ENCODE measurements around the gene APC2.

APC2 gene

DNA sequence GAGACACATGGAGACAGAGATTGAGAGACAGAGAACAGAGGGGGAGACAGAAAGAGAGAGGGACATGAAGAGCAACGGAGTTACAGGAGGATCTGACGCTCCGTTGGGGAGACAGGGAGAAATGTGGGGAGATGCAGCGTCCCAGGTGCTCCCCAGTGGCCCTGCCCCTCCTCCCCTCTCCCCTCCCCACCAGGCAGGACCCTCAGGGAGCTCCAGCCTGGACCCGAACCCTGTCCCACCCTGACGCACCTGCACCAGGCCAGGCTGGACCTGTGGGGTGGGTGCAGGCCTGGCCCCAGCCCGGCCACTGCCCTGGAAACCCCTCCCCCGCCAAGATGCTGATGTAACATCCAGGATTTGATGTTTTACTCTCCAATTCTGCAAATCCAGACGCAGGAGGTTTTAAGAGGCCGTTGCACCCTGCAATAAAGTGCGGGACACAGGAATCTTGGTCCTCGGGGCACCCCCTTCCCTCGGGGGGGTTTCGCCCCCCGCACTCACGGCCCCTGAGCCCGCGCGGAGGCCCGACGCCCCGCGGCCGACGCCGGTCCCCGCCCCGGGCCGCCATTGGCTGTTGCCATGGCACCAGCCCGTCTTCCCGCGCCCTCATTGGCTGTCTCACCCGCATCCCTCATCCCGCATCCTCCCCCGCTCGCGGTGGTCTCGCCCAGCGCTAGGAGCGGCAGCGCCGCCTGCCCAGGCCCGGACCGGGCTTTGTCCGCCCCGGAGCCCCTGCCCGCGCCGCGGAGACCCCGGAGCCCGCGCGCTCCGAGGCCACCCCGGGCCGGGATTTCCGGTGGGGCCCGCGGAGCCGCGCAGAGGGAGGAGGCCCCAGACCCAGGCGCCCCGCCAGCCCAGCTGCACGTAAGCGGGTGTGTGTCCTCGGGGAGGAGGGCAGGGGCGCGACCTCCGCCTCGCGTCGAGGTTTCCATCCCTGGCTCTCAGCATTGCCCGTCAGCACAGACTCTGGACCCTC lies at the start of gene APC2:
TSS of gene APC2 (plus strand) at position 655 of the 976 bp plus-strand sequence. CDS start 2,881 bp downstream, outside the sequence.
- no peak for DNase-seq

GRCh38 chr19:1400281-1401137 lies 49.4 kb upstream of the APC2 start:
- DNase-seq: no peak

DNA sequence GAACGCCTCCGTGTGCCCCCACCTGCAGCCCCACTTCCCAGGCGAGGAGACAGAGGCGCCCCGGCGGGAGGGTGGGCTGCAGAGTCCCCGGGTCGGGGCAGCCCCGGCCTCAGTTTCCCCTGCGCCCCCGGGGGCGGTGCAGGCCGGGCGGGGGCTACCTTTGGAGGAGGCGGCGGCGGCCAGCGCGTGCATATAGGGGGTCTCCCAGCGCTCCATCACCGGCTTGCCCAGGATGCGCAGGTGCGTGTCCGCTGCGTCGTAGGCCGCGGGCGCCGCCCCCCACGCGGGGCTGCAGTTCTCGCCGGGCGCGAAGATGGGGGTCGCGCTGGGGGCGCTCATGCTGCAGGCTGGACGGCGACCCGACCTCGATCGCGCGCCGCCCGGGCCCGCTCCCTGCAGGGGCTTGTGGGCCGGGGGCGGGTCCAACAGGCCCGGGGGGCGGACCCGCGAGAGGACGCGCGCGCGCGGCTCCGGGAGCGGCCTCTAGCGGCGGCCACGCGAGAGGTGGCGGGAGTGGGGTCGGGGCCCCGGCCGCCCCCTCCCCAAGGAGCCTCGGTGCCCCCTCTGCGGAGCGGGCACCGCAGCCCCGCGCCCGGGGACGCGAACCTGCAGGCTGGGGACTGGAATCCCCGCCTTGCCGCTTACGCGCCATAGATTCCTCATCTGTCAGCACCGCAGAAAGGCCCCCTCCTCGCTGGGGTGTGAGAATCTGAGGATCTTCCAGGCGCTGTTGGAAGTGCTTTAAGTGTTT lies 48.6 kb upstream of the APC2 start, which contains the start of gene GAMT:
TSS of gene GAMT (minus strand) at position 405 of the 751 bp plus-strand sequence. CDS start at position 339, 66 bp downstream.
- peak; percentile 66 for DNase-seq

- no peak for DNase-seq
Observed at GRCh38 chr19:1401889-1402217, 48.1 kb upstream of the APC2 start.

- DNase-seq: peak; percentile 14
Observed at GRCh38 chr19:1402411-1403070, 47.4 kb upstream of the APC2 start.

DNA sequence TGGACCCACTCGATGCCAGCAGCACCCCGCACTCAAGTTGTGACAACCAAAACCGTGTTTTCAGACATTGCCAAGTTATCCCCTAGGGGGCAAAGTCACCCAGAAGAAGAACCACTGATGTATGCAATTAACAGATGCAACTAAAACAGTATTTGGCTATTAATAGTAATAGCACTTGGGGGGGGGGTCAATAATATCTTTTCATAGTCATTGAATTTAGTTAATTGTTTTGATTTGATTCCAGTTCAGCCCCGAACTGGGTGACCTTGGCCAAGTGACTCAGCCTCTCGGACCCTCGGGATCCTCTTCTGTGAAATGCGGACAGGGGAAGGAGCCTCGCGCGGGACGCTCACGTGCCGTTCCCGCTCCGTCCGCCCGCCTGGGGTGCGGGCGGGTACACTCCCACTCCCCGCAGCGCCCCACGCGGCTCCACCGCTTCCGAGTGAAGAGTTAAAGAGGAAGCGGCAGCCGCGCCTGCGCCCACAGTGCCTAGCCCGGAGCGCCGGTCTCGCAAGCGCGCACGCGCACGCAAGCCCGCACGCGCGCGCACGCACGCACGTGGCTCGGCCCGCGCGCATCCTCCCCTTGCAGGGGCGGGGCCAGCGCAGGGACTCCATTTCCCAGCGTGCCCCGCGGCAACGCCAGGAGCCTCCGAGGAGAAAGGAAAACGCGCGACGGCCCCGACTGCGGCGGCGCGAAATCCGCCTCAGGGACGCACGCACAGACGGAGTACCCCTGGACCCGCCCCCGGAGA lies 43.0 kb upstream of the APC2 start:
- peak; percentile 99 for DNase-seq

- DNase-seq: no peak
Observed at GRCh38 chr19:1407528-1408299, 42.2 kb upstream of the APC2 start, which contains the start of gene DAZAP1. TSS of gene DAZAP1 (plus strand) at chr19:1407586. CDS start at chr19:1407774, 188 bp downstream.

DNA sequence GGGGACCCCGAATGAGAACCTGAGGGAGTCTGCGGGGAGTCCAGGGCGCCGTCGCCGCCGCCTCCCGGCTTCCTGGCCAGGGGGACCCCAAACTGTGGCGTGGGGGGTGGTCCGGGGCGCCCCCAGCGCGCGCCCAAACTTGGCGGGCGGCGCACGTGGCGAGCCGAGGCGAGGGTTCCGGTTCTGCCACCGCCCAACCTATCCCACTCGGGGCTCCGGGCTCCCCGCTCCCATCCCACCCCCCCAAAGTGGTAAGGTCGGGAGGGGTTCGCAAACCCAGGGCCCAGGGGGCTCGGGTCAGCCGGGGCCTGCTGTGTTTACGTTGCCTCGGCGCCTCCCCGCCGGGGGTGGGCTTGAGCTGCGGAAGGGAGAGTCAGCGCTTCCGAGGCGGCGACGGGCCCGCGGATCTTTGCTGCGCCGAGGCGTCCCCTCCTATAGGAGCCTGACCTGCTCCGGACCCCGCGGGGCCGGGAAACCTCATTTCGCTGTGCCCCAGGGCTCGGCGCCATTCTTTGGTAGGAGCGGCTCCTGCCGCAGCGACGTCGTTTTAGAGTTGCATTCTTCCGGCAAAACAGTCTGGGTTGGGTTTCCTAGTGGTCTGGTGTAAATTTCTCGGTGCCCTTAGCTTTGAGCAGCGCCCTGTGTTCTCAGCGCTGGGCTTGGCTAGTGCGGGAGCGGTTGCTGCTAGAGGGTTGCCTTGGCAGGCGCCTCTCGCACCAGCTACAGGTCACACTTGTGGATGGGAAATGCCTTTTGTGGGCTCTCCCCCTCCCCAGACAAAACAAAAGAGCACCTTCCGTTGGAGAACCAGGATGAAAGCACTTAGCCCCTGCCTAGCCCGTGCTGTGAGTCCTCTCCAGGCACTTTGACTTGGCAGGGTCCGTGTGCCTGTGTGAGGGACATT lies 41.4 kb upstream of the APC2 start:
- DNase-seq: no peak

DNA sequence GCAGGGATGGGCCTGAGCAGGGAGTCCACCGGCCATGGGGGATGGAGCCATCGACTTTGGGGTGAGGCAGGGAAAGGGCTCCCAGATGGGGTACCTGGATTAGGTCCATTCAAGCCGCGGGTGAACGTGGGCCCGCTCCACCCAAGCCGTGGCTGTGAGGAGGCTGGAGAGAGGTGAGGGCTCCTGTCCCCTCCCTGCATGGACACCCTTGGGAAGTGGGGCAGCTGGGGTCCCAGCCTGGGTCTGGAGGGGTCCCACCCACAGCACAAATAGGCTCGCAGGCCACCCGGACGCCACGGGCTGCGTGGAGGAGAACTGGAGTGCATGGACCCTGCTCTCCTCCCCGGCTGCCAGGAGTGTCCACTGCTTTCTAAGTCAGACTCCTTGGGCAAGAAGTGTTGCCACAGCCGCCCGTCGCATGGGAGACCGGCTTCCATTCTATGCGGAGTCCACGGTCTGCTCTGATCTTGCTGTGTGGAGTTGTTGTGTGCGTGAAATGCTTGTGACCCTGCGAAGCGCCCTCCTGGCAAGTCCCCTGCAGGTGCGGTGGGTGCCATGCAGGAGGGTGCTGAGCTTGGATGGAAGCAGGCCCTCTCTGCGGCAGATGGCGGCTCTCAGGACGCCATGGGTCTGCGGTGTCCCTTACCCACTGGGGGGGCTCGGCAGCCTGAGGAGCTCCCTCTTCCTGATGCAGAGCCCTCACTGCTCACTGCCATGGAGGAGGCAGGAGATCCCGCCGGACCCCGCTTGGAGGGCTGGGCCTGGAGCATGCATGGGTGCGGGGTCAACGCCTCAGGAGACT lies 40.5 kb upstream of the APC2 start:
- no peak for DNase-seq

DNA sequence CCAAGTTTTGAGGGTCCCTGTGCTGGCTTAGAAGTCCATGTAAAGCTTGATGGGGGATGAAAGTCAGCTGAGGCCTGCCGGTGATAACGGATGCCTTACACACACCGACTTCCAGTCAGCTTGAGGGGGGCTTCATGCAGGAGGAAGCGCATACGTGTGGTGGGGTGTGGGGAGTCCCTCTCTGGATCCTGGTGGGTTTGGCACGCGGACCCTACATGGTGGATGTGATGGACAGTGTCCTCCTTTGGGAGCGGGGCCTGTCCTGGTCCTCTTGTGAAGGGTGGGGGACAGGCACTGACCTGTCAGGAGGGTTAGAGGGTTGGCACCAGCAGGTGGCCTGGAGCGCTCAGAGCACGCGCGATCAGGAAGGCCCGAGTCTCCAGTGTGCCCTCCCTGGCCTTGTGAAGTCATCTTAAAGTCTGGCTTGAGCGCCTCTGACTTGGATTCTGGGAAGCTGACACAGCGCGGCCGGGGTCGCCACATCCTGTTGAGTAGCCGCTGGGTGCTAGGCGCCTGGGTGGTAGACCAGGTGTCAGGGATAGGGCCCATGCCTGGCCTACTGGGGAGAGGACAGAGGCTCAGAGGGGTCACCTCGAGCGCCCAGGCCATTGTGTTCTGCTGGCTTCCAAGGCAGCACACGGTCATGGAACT lies 39.7 kb upstream of the APC2 start:
- no peak for DNase-seq

- DNase-seq: no peak
Observed at GRCh38 chr19:1410789-1411188, 39.1 kb upstream of the APC2 start.

DNA sequence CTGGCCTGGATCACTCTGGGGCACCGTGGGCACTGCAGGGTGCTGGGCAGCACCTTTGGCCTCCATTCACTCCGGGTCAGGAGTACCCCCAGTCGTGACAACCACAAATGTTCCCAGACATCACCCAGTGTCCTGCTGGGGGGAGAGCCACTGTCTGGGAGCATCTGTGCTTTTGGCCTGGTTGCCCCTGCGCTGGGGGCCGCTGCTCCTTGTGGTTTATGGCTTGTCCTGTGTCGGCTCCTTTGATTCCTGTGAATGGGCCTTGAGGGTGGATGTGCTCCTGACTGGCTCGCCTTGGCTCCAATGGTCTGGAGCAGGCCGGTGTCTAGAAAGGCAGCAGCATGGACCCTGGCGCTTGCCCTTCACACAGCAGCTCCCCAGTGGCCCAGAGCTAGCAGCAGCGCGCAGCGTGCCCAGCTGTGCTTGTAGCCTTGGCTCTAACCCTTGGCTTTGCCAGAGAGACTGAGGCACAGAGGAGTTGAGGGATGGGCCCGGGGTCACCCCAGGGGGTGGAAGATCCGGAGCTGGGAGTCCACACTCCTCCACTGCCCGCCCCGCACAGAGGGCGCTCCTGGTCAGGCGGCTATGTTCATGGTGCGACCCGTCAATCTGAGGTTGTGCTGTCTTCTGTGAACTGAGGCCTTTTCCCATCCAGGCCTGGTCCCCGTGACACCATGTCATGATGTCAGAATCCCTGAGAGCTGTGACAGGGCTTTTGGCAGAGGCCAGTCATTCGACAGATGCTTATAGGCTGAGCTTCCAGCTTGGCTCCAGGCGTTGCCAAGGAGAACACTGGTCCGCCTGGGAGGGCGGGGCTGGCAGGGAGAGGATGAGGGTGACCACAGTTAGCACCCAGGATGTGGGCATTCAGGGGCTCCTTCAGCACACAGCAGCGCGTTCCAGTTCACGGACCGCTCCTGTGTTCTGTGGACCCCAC lies 38.4 kb upstream of the APC2 start:
- DNase-seq: no peak

DNA sequence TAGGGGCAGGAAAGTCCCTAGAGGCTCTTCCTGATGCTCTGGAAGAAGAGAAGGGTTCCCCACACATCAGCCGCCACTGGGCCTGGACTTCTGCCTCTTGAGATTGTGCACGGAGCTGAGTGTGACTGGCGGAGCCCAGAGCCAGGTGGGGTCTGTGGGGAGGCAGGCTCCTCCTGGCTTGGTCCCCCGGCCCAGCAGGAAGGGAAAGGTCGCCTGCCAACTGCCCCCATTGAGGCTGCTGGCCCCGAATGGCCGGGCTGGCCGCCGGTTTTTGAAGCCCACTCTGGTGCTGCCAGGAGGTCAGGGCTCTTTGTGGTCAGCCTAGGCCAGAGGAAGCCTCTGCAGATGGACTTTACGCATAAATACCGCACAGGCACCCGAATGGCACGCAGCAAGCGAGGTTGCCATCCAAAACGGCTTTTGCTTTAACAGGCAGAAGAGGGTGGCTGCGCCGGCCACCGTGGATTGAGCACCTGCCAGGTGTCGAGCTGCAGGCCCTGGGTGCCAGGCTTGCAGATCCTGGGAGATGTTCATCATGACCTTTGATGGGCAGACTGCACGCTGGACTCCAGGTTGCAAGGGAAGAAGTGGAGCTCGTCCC lies 37.5 kb upstream of the APC2 start:
- no peak for DNase-seq

DNA sequence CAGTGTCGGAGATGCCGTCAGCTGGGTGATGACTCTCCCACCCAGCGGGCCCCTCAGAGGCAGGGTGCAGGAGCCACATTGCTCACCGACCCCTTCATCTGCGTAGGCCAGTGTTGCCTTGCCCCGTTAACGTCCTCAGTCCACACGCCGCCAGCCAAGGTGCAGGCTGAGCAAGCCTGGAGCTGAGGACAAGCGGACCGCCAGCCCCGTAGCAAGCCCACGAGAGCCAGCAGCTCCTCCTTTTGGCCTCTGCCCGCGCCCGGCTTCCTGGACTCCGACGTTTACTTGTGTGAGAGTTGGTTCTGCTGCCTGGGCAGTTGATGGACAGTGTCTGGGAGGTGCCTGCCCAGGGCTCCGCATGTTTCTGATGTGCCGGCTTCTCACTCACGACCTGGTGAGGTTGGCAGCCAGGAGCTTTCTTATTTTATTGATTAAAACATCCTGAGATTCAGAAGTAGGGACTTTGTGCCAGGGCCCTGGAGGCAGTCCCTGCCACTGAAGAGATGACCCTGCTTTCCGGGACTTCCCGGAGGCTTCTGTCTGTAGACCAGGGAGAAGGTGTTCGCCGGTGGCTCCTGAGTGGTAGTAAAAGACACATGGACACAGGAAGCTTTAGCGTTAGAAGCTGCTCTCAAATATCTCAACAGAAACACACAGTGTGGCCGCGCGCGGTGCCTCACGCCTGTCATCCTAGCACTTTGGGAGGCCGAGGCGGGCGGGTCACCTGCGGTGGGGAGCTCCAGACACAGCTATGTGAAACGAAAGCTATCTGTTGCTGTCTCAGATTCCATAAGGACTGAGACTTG lies 36.7 kb upstream of the APC2 start:
- DNase-seq: no peak

DNA sequence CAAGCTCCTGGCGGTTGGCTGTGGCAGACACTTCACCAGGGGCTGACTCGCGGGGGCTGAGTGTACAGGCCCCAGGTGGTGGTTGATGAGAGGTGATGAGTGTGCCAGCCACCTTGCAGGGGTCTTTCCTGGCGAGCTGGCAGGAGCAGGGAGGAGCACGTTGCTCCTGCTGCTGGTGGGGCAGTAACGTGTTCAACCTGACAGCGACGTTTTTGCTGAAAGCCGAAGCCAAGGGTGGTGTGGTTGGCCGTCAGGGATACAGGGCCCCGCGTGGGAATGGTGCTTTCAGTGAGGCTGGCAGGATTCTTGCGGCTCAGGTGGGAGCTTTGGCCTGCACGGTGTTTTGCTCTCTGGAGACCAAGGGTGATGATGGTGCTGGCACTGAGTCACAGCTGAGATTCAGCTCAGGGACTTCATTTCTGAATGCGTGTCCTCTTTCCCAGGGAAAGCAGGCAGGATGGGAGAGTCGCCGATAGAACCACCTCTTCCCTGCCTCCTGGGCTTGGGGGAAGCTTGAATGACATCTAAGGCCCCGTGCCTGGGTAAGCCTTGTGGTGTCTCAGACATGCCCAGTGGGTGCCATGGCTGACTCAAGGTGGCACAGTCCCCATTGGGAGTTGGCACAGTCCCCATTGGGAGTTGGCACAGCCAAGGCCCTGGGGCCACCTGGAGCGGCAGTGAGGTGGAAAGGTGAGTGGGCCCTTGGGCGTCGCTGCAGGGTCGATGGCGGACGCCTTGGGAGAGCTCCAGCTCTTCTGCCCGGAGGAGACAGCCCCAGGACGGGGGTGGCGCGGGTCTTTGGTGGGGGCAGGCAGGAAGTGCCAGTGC lies 33.7 kb upstream of the APC2 start:
- no peak for DNase-seq

All from GDM1 (cell line).